Measurements from ENCODE around the gene NTSR2. TPM values are rescaled to one million over a fixed set of nuclear protein-coding genes. Genes with fewer than 3 reads are reported as not detected.

The NTSR2 gene
- total RNA-seq, 1 experiment from 2014 or later: not detected

DNA sequence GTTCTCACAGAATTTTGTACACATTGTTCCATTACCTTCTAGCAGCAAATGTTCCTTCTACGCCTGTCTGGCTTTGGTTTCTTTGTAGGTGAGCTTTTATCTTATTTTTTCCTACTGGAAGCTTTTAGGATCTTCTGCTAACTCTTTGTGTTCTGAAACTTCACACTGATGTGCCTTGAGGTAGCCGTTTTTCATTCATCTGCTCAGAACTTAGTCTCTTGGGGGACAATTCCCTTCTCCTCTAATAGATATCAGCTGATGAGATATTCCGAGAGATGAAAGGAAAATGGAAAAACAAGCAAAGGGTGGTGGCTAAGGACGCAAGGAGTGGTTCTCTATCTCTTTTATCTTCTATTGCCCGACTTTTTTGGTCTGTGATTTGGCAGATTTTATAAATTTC lies 48.6 kb upstream of the NTSR2 start:
- ChIA-PET POLR2A (ENCODE audit: unreplicated experiment) (no interaction called here), CTCF (no interaction called here)
- H3K9ac ChIP-seq (ENCODE audit: low read length): no peak overlapping the region
- H3K4me2 ChIP-seq (ENCODE audit: low read length): no peak overlapping the region
- ATAC-seq: no peak
- intact Hi-C loops (cut with micrococcal nuclease): no loop called here
- no peaks in the 10 kb centered on the region for H4K20me1 ChIP-seq (ENCODE audit: low read length)
- H3K79me2 ChIP-seq (ENCODE audit: low read length): no peaks in the 10 kb centered on the region
- no TSS peak for BruUV-seq (replicated peaks)
- H3K36me3 ChIP-seq (ENCODE audit: low read depth, low read length): no peaks in the 10 kb centered on the region
- no peak overlapping the region for H3K27ac ChIP-seq (ENCODE audit: low read length)
- H3F3A ChIP-seq (ENCODE audit: low read length, unreplicated experiment): no peaks in the 10 kb centered on the region
- DNase-seq: no peak
- TF ChIP-seq EZH2phosphoT487 (IDR thresholded peaks at IDR 0.05; ENCODE audit: borderline replicate concordance, low read length): no peak
- TF ChIP-seq, protein P1, sequence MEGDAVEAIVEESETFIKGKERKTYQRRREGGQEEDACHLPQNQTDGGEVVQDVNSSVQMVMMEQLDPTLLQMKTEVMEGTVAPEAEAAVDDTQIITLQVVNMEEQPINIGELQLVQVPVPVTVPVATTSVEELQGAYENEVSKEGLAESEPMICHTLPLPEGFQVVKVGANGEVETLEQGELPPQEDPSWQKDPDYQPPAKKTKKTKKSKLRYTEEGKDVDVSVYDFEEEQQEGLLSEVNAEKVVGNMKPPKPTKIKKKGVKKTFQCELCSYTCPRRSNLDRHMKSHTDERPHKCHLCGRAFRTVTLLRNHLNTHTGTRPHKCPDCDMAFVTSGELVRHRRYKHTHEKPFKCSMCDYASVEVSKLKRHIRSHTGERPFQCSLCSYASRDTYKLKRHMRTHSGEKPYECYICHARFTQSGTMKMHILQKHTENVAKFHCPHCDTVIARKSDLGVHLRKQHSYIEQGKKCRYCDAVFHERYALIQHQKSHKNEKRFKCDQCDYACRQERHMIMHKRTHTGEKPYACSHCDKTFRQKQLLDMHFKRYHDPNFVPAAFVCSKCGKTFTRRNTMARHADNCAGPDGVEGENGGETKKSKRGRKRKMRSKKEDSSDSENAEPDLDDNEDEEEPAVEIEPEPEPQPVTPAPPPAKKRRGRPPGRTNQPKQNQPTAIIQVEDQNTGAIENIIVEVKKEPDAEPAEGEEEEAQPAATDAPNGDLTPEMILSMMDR (conservative IDR thresholded peaks at IDR 0.05; ENCODE audit: low read depth, low read length): no peak
- no peak for TF ChIP-seq EZH2 (IDR thresholded peaks at IDR 0.05; ENCODE audit: low read length, unreplicated experiment)
- no peak overlapping the region for H3K4me3 ChIP-seq (ENCODE audit: low read length)
- H3K9me3 ChIP-seq (ENCODE audit: low read length): no peaks in the 10 kb centered on the region
- H3K9me2 ChIP-seq (replicated peaks; ENCODE audit: low read length): no peaks in the 10 kb centered on the region
- H2AFZ ChIP-seq (ENCODE audit: low read length): no peak overlapping the region
- H3K27me3 ChIP-seq (ENCODE audit: low read length): no peaks in the 10 kb centered on the region
- H3K4me1 ChIP-seq (ENCODE audit: insufficient read depth, low read length): peaks cover 3% of the 10 kb centered on the region

DNA sequence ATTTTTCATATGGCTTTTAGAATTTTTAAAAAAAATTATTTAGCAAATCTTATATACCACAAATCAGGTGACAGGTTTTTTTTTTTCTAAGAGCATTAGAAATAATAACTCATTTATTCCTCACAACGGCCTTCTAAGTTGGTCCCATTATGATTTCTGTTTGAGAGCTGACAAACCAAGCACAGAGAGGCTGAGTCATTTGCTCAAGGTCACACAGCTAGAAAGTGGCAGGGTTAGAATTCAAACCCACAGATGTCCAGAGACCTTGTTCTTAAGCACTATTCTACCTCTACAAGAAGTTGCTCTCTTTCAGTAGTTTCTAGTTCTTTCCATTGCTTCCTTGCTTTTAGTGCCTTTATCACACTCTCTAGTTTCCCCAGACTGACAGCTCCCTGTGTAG lies 47.6 kb upstream of the NTSR2 start:
- Histone ChIP-seq H3K4me3 (ENCODE audit: low read length) (no peak overlapping the region), H3K9ac (ENCODE audit: low read length) (no peak overlapping the region), H3K36me3 (ENCODE audit: low read depth, low read length) (no peaks in the 10 kb centered on the region), H3F3A (ENCODE audit: low read length, unreplicated experiment) (no peaks in the 10 kb centered on the region), H3K27ac (ENCODE audit: low read length) (no peak overlapping the region), H3K9me2 (replicated peaks; ENCODE audit: low read length) (no peaks in the 10 kb centered on the region), H3K4me2 (ENCODE audit: low read length) (no peak overlapping the region), H3K79me2 (ENCODE audit: low read length) (no peaks in the 10 kb centered on the region), H2AFZ (ENCODE audit: low read length) (no peak overlapping the region), H3K27me3 (ENCODE audit: low read length) (no peaks in the 10 kb centered on the region), H3K4me1 (ENCODE audit: insufficient read depth, low read length) (peaks cover 10% of the 10 kb centered on the region), H4K20me1 (ENCODE audit: low read length) (no peaks in the 10 kb centered on the region), H3K9me3 (ENCODE audit: low read length) (no peaks in the 10 kb centered on the region)
- no TSS peak for BruUV-seq (replicated peaks)
- no peak for DNase-seq
- TF ChIP-seq EZH2phosphoT487 (IDR thresholded peaks at IDR 0.05; ENCODE audit: borderline replicate concordance, low read length): no peak
- TF ChIP-seq, protein P1 (conservative IDR thresholded peaks at IDR 0.05; ENCODE audit: low read depth, low read length): no peak
- TF ChIP-seq EZH2 (IDR thresholded peaks at IDR 0.05; ENCODE audit: low read length, unreplicated experiment): no peak
- intact Hi-C loops (cut with micrococcal nuclease): no loop called here
- POLR2A ChIA-PET (ENCODE audit: unreplicated experiment): no interaction called here
- ATAC-seq: no peak
- CTCF ChIA-PET: no interaction called here

DNA sequence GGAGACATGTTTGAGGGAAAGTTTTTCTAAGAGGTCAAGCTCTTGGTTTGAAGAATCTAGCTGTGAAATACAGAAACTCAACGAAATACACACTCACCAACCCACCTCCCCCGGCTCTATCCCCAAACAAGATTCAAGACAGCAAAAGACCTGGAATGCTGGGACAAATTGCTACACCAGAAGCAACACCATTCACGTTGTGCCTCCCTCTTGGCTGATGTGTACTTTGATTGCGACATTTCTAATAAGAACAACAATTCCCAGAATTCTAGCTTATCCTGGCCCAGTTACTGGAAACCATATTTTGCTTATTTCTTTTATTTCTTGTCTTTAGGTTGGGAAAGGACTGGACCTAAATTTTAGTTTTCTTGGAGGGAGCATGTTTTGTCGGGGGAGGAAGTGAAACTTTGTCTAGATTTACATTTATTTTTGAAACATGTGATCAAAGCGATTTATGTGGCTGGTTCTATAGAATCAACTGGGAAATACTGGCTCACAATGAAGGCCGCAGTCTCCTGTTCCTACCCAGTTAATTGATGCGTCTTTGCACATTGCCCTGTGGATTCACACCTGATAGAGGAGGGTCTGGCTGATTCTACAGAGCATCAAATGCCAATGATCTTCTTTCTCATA lies 46.8 kb upstream of the NTSR2 start:
- no peak overlapping the region for H3K9ac ChIP-seq (ENCODE audit: low read length)
- no peak overlapping the region for H3K4me3 ChIP-seq (ENCODE audit: low read length)
- no peak overlapping the region for H3K27ac ChIP-seq (ENCODE audit: low read length)
- no peaks in the 10 kb centered on the region for H3K36me3 ChIP-seq (ENCODE audit: low read depth, low read length)
- ATAC-seq: no peak
- H3K27me3 ChIP-seq (ENCODE audit: low read length): no peaks in the 10 kb centered on the region
- no peak for DNase-seq
- no peaks in the 10 kb centered on the region for H3K79me2 ChIP-seq (ENCODE audit: low read length)
- intact Hi-C loops (cut with micrococcal nuclease): no loop called here
- H2AFZ ChIP-seq (ENCODE audit: low read length): no peak overlapping the region
- TF ChIP-seq EZH2 (IDR thresholded peaks at IDR 0.05; ENCODE audit: low read length, unreplicated experiment): no peak
- TF ChIP-seq, protein P1 (conservative IDR thresholded peaks at IDR 0.05; ENCODE audit: low read depth, low read length): no peak
- no peak for TF ChIP-seq EZH2phosphoT487 (IDR thresholded peaks at IDR 0.05; ENCODE audit: borderline replicate concordance, low read length)
- peaks cover 18% of the 10 kb centered on the region for H3K4me1 ChIP-seq (ENCODE audit: insufficient read depth, low read length)
- no peak overlapping the region for H3K4me2 ChIP-seq (ENCODE audit: low read length)
- POLR2A ChIA-PET (ENCODE audit: unreplicated experiment): no interaction called here
- no peaks in the 10 kb centered on the region for H3F3A ChIP-seq (ENCODE audit: low read length, unreplicated experiment)
- H4K20me1 ChIP-seq (ENCODE audit: low read length): no peaks in the 10 kb centered on the region
- H3K9me2 ChIP-seq (replicated peaks; ENCODE audit: low read length): no peaks in the 10 kb centered on the region
- no peaks in the 10 kb centered on the region for H3K9me3 ChIP-seq (ENCODE audit: low read length)
- CTCF ChIA-PET: no interaction called here
- no TSS peak for BruUV-seq (replicated peaks)

Measured in PC-3 (cell line).